NOMO-1 treated with DMSO at 0.1 percent for 48 hours (cell line): ENCODE data around the gene ZNF507.
"Not testable (repeated sequence)": the region's sequence is repeated elsewhere in the genome, so short reads cannot be mapped to it uniquely, and the experiment has no call there.

ENCODE experiments used
- DNase-seq: peaks from one replicate; lab custom pipeline; 2025; ENCODE audit not compliant: unreplicated experiment; lab: John Stamatoyannopoulos, UW

ZNF507 gene

GRCh38 chr19:32406161-32407003 is 61.0 kb downstream of the ZNF507 start:
- DNase-seq: no peak

GRCh38 chr19:32407004-32407992 is 61.9 kb downstream of the ZNF507 start:
- DNase-seq: no peak

- DNase-seq: no peak
Measured at GRCh38 chr19:32415246-32415645, 69.8 kb downstream of the ZNF507 start.

- no peak for DNase-seq
Measured at GRCh38 chr19:32415669-32416068, 70.3 kb downstream of the ZNF507 start.

- no peak for DNase-seq
Measured at GRCh38 chr19:32416749-32417456, 71.5 kb downstream of the ZNF507 start.

- DNase-seq: no peak
Measured at GRCh38 chr19:32418155-32418554, 72.7 kb downstream of the ZNF507 start.

- peak; percentile 97 for DNase-seq
Measured at GRCh38 chr19:32421589-32422361, 76.4 kb downstream of the ZNF507 start.

GRCh38 chr19:32422435-32422834 is 77.0 kb downstream of the ZNF507 start:
- DNase-seq: no peak

- not testable (repeated sequence) for DNase-seq
Measured at GRCh38 chr19:32423944-32424343, 78.5 kb downstream of the ZNF507 start.

- no peak for DNase-seq
Measured at GRCh38 chr19:32427536-32427935, 82.1 kb downstream of the ZNF507 start.

- no peak for DNase-seq
Measured at GRCh38 chr19:32436692-32437091, 91.3 kb downstream of the ZNF507 start.

GRCh38 chr19:32437096-32437495 is 91.7 kb downstream of the ZNF507 start:
- DNase-seq: no peak
